ENCODE data around the gene CFAP100. TPM values are rescaled to one million over a fixed set of nuclear protein-coding genes. Genes with fewer than 3 reads are reported as not detected.

The CFAP100 gene
- total and polyA plus RNA-seq, 2 of the 4 experiments (the other 2 are of a cell fraction), result not detected

DNA sequence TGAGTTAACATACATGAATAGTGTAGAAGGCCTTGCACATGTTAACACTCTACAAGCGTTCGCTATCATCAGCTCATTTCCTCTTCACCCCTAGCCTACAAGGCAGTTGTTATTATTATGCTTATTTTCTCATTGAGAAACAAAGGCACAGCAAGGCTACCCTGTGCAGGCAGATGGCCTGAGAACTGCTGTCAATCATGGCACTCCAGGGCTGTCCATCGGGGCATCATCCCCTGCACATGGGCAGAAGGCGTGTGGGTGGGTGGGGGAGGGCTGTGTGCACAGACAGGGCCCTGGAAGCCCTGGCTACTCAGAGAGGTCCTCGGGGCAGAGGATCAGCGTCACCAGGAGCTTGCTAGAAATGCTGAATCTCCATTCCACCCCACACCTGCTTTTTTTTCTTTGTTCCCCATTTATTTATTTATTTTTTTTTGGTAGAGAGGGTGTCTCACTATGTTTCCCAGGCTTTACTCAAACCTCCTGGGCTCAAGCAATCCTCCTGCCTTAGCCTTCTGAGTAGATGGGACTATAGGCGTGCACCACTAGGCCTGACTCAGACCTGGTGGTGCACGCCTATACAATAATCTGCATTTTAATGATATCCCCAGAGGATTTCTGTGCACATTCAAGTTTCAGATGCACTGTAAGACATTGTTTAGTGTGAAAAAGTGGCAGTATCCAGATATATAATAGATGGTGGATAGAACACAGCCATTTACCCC, 90.6 kb downstream of the CFAP100 start:
- TF ChIP-seq, protein P1, sequence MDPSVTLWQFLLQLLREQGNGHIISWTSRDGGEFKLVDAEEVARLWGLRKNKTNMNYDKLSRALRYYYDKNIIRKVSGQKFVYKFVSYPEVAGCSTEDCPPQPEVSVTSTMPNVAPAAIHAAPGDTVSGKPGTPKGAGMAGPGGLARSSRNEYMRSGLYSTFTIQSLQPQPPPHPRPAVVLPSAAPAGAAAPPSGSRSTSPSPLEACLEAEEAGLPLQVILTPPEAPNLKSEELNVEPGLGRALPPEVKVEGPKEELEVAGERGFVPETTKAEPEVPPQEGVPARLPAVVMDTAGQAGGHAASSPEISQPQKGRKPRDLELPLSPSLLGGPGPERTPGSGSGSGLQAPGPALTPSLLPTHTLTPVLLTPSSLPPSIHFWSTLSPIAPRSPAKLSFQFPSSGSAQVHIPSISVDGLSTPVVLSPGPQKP (IDR thresholded peaks at IDR 0.05; ENCODE audit: borderline replicate concordance, low read depth, low read length), result no peak
- TF ChIP-seq CHD1 (IDR thresholded peaks at IDR 0.05; ENCODE audit: low read depth, low read length) (no peak), MAZ (IDR thresholded peaks at IDR 0.05; ENCODE audit: borderline replicate concordance, low read depth, low read length) (no peak), CEBPB (IDR thresholded peaks at IDR 0.05; ENCODE audit: low read depth, low read length) (no peak), POLR2A (IDR thresholded peaks at IDR 0.05; ENCODE audit: low read depth, low read length) (no peak), RAD21 (IDR thresholded peaks at IDR 0.05; ENCODE audit: low read length) (no peak), FOS (IDR thresholded peaks at IDR 0.05; ENCODE audit: low read depth, low read length) (no peak), MXI1 (IDR thresholded peaks at IDR 0.05; ENCODE audit: borderline replicate concordance, low read depth, low read length) (no peak), MAFK (IDR thresholded peaks at IDR 0.05; ENCODE audit: low read depth, low read length) (no peak), SMC3 (IDR thresholded peaks at IDR 0.05; ENCODE audit: low read depth, low read length) (no peak), RFX5 (IDR thresholded peaks at IDR 0.05; ENCODE audit: low read depth, low read length) (no peak), BHLHE40 (IDR thresholded peaks at IDR 0.05; ENCODE audit: low read depth, low read length) (no peak), RCOR1 (IDR thresholded peaks at IDR 0.05; ENCODE audit: insufficient replicate concordance, low read length) (no peak), NFE2L2 (IDR thresholded peaks at IDR 0.05; ENCODE audit: low read depth, low read length) (no peak)
- TF ChIP-seq, protein P2, sequence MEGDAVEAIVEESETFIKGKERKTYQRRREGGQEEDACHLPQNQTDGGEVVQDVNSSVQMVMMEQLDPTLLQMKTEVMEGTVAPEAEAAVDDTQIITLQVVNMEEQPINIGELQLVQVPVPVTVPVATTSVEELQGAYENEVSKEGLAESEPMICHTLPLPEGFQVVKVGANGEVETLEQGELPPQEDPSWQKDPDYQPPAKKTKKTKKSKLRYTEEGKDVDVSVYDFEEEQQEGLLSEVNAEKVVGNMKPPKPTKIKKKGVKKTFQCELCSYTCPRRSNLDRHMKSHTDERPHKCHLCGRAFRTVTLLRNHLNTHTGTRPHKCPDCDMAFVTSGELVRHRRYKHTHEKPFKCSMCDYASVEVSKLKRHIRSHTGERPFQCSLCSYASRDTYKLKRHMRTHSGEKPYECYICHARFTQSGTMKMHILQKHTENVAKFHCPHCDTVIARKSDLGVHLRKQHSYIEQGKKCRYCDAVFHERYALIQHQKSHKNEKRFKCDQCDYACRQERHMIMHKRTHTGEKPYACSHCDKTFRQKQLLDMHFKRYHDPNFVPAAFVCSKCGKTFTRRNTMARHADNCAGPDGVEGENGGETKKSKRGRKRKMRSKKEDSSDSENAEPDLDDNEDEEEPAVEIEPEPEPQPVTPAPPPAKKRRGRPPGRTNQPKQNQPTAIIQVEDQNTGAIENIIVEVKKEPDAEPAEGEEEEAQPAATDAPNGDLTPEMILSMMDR (conservative IDR thresholded peaks at IDR 0.05; ENCODE audit: low read depth, low read length), result no peak
- TF ChIP-seq, protein P3, sequence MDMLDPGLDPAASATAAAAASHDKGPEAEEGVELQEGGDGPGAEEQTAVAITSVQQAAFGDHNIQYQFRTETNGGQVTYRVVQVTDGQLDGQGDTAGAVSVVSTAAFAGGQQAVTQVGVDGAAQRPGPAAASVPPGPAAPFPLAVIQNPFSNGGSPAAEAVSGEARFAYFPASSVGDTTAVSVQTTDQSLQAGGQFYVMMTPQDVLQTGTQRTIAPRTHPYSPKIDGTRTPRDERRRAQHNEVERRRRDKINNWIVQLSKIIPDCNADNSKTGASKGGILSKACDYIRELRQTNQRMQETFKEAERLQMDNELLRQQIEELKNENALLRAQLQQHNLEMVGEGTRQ (IDR thresholded peaks at IDR 0.05; ENCODE audit: low read depth, low read length), result no peak
- H3K9me1 ChIP-seq (ENCODE audit: insufficient read depth, low read length), result no peaks in the 10 kb centered on the region
- H2BK15ac ChIP-seq (ENCODE audit: low read depth, low read length), result no peak overlapping the region
- H4K8ac ChIP-seq (ENCODE audit: low read depth in 2 of 2, low read length in 2 of 2), result no peak overlapping the region
- no TSS peak for BruUV-seq (replicated peaks)
- H4K20me1 ChIP-seq (ENCODE audit: insufficient read depth, low read length), result no peaks in the 10 kb centered on the region
- H3K9ac ChIP-seq (ENCODE audit: low read depth, low read length), result no peak overlapping the region
- H2BK5ac ChIP-seq (ENCODE audit: low read depth, low read length, poor library complexity, severe bottlenecking), result no peak overlapping the region
- H3K4me2 ChIP-seq (ENCODE audit: low read depth, low read length), result no peak overlapping the region
- H3K14ac ChIP-seq (replicated peaks; ENCODE audit: low read depth, low read length), result no peak overlapping the region
- no CpG with 5 or more reads among the region's 8 CpGs for WGBS, 2 experiments (ENCODE audit: extremely low coverage in 2 of 2, insufficient read length in 1 of 2)
- no peak overlapping the region for H2BK120ac ChIP-seq (ENCODE audit: low read depth, low read length)
- no peak for ATAC-seq (ENCODE audit: low read depth)
- dilution Hi-C loops (cut with HindIII; ENCODE audit: low sequenced_read_pairs, unreplicated experiment) (no loop called here), intact Hi-C loops (cut with micrococcal nuclease) (no loop called here), in situ Hi-C loops (cut with MboI; ENCODE audit: low sequenced_read_pairs) (no loop called here)
- H2AK9ac ChIP-seq (replicated peaks; ENCODE audit: low read depth, low read length, poor library complexity), result no peak overlapping the region
- H2AK5ac ChIP-seq (ENCODE audit: low read depth, low read length), result no peak overlapping the region
- ChIA-PET POLR2A (ENCODE audit: unreplicated experiment) (no interaction called here), CTCF (no interaction called here)
- no peaks in the 10 kb centered on the region for H3K4me1 ChIP-seq (ENCODE audit: control insufficient read depth, insufficient read depth, low read length)
- no peak overlapping the region for H3K18ac ChIP-seq (ENCODE audit: low read depth, low read length)
- peaks cover 9% of the 10 kb centered on the region; the same call in 1 of the 2 replicates for H3K27me3 ChIP-seq (ENCODE audit: control insufficient read depth, insufficient read depth, low read length)
- no peak overlapping the region for H4K5ac ChIP-seq (ENCODE audit: low read depth, low read length)
- no peaks in the 10 kb centered on the region for H3K9me3 ChIP-seq (ENCODE audit: control insufficient read depth, insufficient read depth, low read length)
- H3K27ac ChIP-seq (ENCODE audit: insufficient read depth, low read length), result no peak overlapping the region
- no peak overlapping the region for H2AFZ ChIP-seq (replicated peaks; ENCODE audit: low read length, poor library complexity)
- no peaks in the 10 kb centered on the region for H3K36me3 ChIP-seq (ENCODE audit: control insufficient read depth, insufficient read depth, low read length)
- no peak overlapping the region for H3K4ac ChIP-seq (ENCODE audit: low read depth, low read length)
- H3K4me3 ChIP-seq (ENCODE audit: insufficient read depth, low read depth, low read length), result no peak overlapping the region
- no peak overlapping the region for H2BK20ac ChIP-seq (ENCODE audit: low read depth, low read length)
- DNase-seq, result no peak
- no peak overlapping the region for H3K23ac ChIP-seq (ENCODE audit: low read depth, low read length)
- H3K79me1 ChIP-seq (ENCODE audit: low read depth in 1 of 2, low read length in 2 of 2), result no peaks in the 10 kb centered on the region
- no peak overlapping the region for H3K56ac ChIP-seq (ENCODE audit: extremely low read depth, insufficient read depth, low read length)
- no peak overlapping the region for H4K91ac ChIP-seq (ENCODE audit: insufficient read depth, low read depth, low read length)
